Measurements from ENCODE around the gene ANO10. TPM values are rescaled to one million over a fixed set of nuclear protein-coding genes. Genes with fewer than 3 reads are reported as not detected.

ANO10 gene
- polyA plus RNA-seq, 3 donors = 11.2 to 24.8 (median 21.6) TPM

DNA sequence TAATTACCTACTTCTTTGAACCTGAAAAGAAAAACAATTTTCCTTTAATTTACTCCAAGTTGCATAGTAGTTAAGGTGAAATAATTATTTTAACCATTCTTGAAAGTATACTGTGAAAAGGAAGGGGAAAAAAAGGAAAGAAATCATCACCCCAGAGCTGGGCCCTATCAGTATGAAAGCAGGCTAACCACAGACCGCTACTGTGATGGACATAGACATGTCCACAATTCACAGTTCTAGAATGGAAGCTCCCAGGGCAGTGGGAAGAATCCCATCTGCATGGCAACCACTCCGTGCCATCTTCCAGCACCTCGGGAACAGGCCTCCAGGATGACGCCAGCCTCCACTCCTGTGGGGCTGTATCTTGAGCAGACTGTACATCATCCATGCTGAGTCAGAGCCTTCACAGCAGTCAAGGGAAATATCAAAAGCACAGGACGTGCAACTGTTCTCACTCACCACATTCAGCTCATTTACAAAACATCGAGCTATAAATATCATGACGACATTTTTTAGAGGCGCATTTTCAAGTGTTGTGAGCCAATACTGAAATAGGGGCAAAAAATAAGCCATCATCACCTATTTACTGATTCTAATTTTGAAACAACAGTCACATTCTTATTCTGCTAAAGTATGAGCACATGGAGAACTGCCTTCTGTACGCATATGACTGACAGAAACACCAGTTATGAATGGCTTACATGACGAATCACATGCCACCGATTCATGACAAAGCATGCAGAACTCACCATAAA, 215.7 kb downstream of the ANO10 start:
- H3K27ac Mint-ChIP-seq = peak overlapping the region in 2 of 7 donors; percentile 31 to 75
- TF ChIP-seq, protein P1, sequence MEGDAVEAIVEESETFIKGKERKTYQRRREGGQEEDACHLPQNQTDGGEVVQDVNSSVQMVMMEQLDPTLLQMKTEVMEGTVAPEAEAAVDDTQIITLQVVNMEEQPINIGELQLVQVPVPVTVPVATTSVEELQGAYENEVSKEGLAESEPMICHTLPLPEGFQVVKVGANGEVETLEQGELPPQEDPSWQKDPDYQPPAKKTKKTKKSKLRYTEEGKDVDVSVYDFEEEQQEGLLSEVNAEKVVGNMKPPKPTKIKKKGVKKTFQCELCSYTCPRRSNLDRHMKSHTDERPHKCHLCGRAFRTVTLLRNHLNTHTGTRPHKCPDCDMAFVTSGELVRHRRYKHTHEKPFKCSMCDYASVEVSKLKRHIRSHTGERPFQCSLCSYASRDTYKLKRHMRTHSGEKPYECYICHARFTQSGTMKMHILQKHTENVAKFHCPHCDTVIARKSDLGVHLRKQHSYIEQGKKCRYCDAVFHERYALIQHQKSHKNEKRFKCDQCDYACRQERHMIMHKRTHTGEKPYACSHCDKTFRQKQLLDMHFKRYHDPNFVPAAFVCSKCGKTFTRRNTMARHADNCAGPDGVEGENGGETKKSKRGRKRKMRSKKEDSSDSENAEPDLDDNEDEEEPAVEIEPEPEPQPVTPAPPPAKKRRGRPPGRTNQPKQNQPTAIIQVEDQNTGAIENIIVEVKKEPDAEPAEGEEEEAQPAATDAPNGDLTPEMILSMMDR (IDR thresholded peaks at IDR 0.05) = no peak
- peaks cover 0 to 2% (median 0%) of the 10 kb centered on the region in 3 donors for H3K27me3 Mint-ChIP-seq (ENCODE audit: low read depth in 3 of 3)

DNA sequence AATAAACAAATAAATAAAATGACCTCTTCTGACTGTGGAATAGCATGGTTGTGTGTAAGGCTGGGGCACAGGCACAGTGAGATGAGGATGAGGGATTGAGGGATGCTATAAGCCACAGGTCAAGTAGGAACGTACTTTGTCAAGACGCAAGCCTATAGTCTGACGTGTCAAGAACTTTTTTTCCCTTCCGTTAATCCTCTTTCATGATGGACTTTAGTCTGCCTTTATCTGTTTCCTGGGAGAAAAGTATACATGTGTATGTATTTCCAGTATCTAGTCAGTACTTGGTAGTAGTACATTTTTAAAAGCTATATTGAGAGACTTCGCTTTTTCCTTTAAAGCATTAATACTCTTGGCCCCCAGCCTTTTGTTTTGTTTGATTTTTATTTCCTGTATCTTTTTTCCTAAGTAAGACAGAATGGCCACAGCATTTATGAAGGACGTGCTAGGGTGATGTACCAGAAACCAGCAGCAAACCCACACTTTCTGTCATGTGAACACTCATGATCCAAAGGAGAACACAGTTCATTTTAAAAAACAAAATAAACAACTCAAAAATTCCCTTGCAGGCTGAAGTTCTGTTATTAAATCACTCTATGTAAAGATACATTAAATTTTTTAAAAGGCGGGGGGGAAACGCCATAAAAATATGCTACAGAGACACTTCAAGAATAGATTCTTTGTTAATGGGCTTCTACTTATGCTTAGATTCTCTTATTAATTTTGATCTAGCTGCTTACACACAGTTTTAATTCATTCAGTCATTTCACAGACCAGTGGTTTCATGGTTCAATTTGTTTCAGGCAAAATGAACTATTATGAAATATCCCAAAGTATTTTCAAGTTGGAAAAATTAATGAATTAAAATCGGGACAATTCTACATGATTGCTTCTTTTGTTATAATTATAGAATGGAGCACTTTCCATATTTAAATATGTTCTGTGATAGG, 220.8 kb downstream of the ANO10 start:
- H3K9me3 Mint-ChIP-seq = no peaks in the 10 kb centered on the region
- Histone ChIP-seq H4K20me1 (ENCODE audit: insufficient read depth, low read length) (no peaks in the 10 kb centered on the region), H3K4me1 (ENCODE audit: control insufficient read depth in 1 of 2, insufficient read depth in 2 of 2, low read length in 2 of 2) (no peaks in the 10 kb centered on the region), H3K9me3 (replicated peaks in 1 of 2; ENCODE audit: control insufficient read depth in 1 of 2, insufficient read depth in 1 of 2, low read length in 2 of 2) (no peaks in the 10 kb centered on the region), H3K36me3 (replicated peaks in 1 of 2; ENCODE audit: control insufficient read depth in 1 of 2, insufficient read depth in 2 of 2, low read length in 2 of 2) (no peaks in the 10 kb centered on the region), H3K9ac (ENCODE audit: insufficient read depth, low read length, poor library complexity, severe bottlenecking) (no peak overlapping the region), H3K27ac (ENCODE audit: low read depth in 1 of 2, low read length in 2 of 2) (no peak overlapping the region), H3K4me2 (replicated peaks; ENCODE audit: extremely low read depth, low read length, poor library complexity, severe bottlenecking) (no peak overlapping the region), H3K79me2 (ENCODE audit: insufficient read depth, low read length) (no peaks in the 10 kb centered on the region), H3K27me3 (ENCODE audit: control insufficient read depth in 2 of 2, insufficient read depth in 2 of 2, low read length in 2 of 2) (no peaks in the 10 kb centered on the region), H2AFZ (ENCODE audit: insufficient read depth, low read depth, low read length, poor library complexity, severe bottlenecking) (no peak overlapping the region), H3K4me3 (replicated peaks in 1 of 3; ENCODE audit: low read depth in 2 of 3, low read length in 3 of 3) (no peak overlapping the region)
- WGBS (ENCODE audit: insufficient coverage) = 100% methylated on average over 2 of the region's 9 CpGs
- intact Hi-C loops (cut with micrococcal nuclease) = no loop called here
- no peak for DNase-seq
- peaks cover 13 to 17% of the 10 kb centered on the region in 2 donors for H3K36me3 Mint-ChIP-seq
- TF ChIP-seq, protein P1 (IDR thresholded peaks at IDR 0.05) = no peak
- peaks cover 6% of the 10 kb centered on the region for H3K4me1 Mint-ChIP-seq
- H3K27me3 Mint-ChIP-seq (ENCODE audit: low read depth in 3 of 3) = peaks cover 0 to 2% (median 0%) of the 10 kb centered on the region in 3 donors
- H3K27ac Mint-ChIP-seq = no peak overlapping the region
- H3K4me3 Mint-ChIP-seq = no peak overlapping the region

More for the DNA sequence above, 215.7 kb downstream of the ANO10 start:
- H3K4me1 Mint-ChIP-seq = peaks cover 13% of the 10 kb centered on the region
- Histone ChIP-seq H3K4me2 (replicated peaks; ENCODE audit: extremely low read depth, low read length, poor library complexity, severe bottlenecking) (no peak overlapping the region), H3K9me3 (replicated peaks in 1 of 2; ENCODE audit: control insufficient read depth in 1 of 2, insufficient read depth in 1 of 2, low read length in 2 of 2) (no peaks in the 10 kb centered on the region), H3K36me3 (replicated peaks in 1 of 2; ENCODE audit: control insufficient read depth in 1 of 2, insufficient read depth in 2 of 2, low read length in 2 of 2) (no peaks in the 10 kb centered on the region), H3K27me3 (ENCODE audit: control insufficient read depth in 2 of 2, insufficient read depth in 2 of 2, low read length in 2 of 2) (no peaks in the 10 kb centered on the region), H3K9ac (ENCODE audit: insufficient read depth, low read length, poor library complexity, severe bottlenecking) (no peak overlapping the region), H3K79me2 (ENCODE audit: insufficient read depth, low read length) (no peaks in the 10 kb centered on the region), H3K4me1 (ENCODE audit: control insufficient read depth in 1 of 2, insufficient read depth in 2 of 2, low read length in 2 of 2) (no peaks in the 10 kb centered on the region), H4K20me1 (ENCODE audit: insufficient read depth, low read length) (no peaks in the 10 kb centered on the region), H2AFZ (ENCODE audit: insufficient read depth, low read depth, low read length, poor library complexity, severe bottlenecking) (no peak overlapping the region), H3K27ac (ENCODE audit: low read depth in 1 of 2, low read length in 2 of 2) (no peak overlapping the region), H3K4me3 (replicated peaks in 1 of 3; ENCODE audit: low read depth in 2 of 3, low read length in 3 of 3) (no peak overlapping the region)
- peaks cover 25 to 29% of the 10 kb centered on the region in 2 donors for H3K36me3 Mint-ChIP-seq
- H3K4me3 Mint-ChIP-seq = no peak overlapping the region
- peak; percentile 11 to 63 (median 29) for DNase-seq
- 3% methylated on average over 7 of the region's 11 CpGs for WGBS (ENCODE audit: insufficient coverage)
- intact Hi-C loops (cut with micrococcal nuclease) = no loop called here
- H3K9me3 Mint-ChIP-seq = no peaks in the 10 kb centered on the region
